ENCODE results near the gene ABLIM2. TPM values are rescaled to one million over a fixed set of nuclear protein-coding genes. Genes with fewer than 3 reads are reported as not detected.

ABLIM2 gene
- polyA plus RNA-seq, 3 donors, result 0.21 TPM; not detected in 2

DNA sequence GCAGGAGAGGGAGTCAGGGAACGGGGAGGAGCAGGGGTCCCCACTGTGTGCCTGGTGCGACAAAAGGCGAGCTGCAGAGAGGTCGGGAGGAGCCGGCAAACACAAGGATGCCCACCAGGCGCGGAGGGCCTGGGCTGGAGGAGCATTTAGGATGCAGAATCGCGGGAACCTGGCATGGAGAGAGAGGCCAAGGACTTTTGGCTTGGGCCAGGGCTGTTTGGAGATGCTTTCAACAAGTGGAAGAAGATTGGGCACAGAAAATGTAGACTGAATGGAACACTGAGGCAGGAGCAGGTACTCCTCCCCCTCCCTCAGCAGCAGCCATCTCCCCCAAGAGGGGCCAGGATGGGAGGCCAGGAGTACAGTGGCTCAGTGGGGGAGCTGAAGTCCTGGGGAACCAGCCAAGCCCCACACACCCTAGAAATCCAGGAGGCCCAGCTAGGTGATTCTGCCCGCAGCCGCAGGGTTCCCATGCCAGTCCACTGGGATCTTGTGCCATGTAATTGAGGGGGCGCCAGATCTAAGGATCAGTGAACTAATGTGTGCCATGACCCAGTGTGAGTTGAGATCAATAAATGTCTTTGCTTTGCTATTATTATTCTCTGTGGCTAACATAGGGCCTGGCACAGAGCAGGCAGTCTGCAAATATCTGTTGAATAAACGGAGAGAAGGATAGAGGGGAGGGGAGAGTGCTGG is 1.1 kb upstream of the ABLIM2 start:
- Histone ChIP-seq H3K4me2 (replicated peaks; ENCODE audit: extremely low read depth, low read length, poor library complexity, severe bottlenecking) (peak overlapping the region; percentile 98), H3K27me3 (ENCODE audit: control insufficient read depth in 2 of 2, insufficient read depth in 2 of 2, low read length in 2 of 2) (peaks cover 18 to 38% of the 10 kb centered on the region in 2 donors), H4K20me1 (ENCODE audit: insufficient read depth, low read length) (no peaks in the 10 kb centered on the region), H3K79me2 (ENCODE audit: insufficient read depth, low read length) (no peaks in the 10 kb centered on the region), H3K9me3 (replicated peaks in 1 of 2; ENCODE audit: control insufficient read depth in 1 of 2, insufficient read depth in 1 of 2, low read length in 2 of 2) (peaks cover 3 to 8% of the 10 kb centered on the region in 2 donors), H3K9ac (ENCODE audit: insufficient read depth, low read length, poor library complexity, severe bottlenecking) (peak overlapping the region; percentile 67), H3K36me3 (replicated peaks in 1 of 2; ENCODE audit: control insufficient read depth in 1 of 2, insufficient read depth in 2 of 2, low read length in 2 of 2) (no peaks in the 10 kb centered on the region), H3K4me3 (replicated peaks in 1 of 3; ENCODE audit: low read depth in 2 of 3, low read length in 3 of 3) (peak overlapping the region; percentile 70 to 96 (median 85)), H2AFZ (ENCODE audit: insufficient read depth, low read depth, low read length, poor library complexity, severe bottlenecking) (peak overlapping the region; percentile 89), H3K27ac (ENCODE audit: low read depth in 1 of 2, low read length in 2 of 2) (peak overlapping the region in 1 of 2 donors; percentile 68), H3K4me1 (ENCODE audit: control insufficient read depth in 1 of 2, insufficient read depth in 2 of 2, low read length in 2 of 2) (peaks cover 18 to 28% of the 10 kb centered on the region in 2 donors)
- Mint-ChIP-seq H3K27me3 (ENCODE audit: low read depth in 3 of 3) (peaks cover 31 to 68% (median 50%) of the 10 kb centered on the region in 3 donors), H3K4me1 (peaks cover 18% of the 10 kb centered on the region), H3K9me3 (peaks cover 0 to 13% (median 3%) of the 10 kb centered on the region in 7 donors), H3K36me3 (peaks cover 0 to 3% of the 10 kb centered on the region in 2 donors), H3K4me3 (peak overlapping the region; percentile 97 to 100), H3K27ac (peak overlapping the region in 2 of 7 donors; percentile 44 to 72)
- intact Hi-C loops (cut with micrococcal nuclease), result loop anchor here (5.0 to 10.0 kb wide), 3 partner anchors 38 to 265 kb away; partner anchors contain the start of gene SH3TC1 (in 1 of the 2)
- TF ChIP-seq, protein P1, sequence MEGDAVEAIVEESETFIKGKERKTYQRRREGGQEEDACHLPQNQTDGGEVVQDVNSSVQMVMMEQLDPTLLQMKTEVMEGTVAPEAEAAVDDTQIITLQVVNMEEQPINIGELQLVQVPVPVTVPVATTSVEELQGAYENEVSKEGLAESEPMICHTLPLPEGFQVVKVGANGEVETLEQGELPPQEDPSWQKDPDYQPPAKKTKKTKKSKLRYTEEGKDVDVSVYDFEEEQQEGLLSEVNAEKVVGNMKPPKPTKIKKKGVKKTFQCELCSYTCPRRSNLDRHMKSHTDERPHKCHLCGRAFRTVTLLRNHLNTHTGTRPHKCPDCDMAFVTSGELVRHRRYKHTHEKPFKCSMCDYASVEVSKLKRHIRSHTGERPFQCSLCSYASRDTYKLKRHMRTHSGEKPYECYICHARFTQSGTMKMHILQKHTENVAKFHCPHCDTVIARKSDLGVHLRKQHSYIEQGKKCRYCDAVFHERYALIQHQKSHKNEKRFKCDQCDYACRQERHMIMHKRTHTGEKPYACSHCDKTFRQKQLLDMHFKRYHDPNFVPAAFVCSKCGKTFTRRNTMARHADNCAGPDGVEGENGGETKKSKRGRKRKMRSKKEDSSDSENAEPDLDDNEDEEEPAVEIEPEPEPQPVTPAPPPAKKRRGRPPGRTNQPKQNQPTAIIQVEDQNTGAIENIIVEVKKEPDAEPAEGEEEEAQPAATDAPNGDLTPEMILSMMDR (IDR thresholded peaks at IDR 0.05), result no peak
- no peak for DNase-seq
- WGBS (ENCODE audit: insufficient coverage), result 46% methylated on average over 11 of the region's 13 CpGs

DNA sequence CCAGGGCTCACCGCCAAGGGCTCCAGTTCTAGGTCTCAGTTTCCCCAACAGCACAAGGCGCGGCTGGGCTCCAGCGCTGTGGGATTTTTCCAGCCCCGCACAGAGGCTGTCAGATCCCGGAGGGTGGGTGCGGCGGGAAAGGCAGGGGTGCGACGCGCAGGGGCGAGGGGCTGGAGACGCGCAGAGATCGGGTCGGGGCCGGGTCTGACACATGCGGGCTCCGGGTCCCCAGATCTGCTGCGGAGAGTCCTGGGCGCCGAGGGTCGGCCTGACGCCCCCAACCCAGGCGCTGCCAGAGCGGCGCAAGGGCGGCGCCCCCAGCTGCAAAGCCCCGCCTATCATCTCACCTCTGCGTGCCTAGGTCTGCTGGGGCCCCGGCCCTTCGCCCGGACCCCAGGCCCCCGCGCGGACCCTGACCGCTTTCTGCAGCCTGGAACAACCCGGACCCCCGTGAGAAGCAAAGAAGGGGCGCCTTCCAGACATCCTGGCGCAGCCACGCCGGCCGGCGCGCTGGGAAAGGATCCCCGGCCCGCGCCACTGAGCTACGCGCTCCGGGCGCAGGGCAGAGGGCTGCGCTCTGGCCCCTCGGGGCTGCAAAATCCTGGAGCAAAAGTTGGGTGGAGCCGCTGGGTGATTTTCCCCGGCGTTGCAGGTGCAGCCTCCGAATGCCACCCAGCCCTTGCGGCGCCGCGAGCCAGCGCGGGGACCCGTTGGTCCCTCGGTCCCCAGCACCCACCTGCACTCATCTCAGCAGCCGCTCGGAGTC is 486 bp downstream of the ABLIM2 start:
- Mint-ChIP-seq H3K36me3 (peaks cover 0 to 3% of the 10 kb centered on the region in 2 donors), H3K4me3 (peak overlapping the region; percentile 69 to 78), H3K4me1 (peaks cover 18% of the 10 kb centered on the region), H3K9me3 (peaks cover 0 to 13% (median 3%) of the 10 kb centered on the region in 7 donors), H3K27me3 (ENCODE audit: low read depth in 3 of 3) (peaks cover 33 to 79% (median 47%) of the 10 kb centered on the region in 3 donors), H3K27ac (no peak overlapping the region)
- H3K27ac ChIP-seq (ENCODE audit: low read depth in 1 of 2, low read length in 2 of 2), result no peak overlapping the region
- DNase-seq, result no peak
- TF ChIP-seq, protein P1 (IDR thresholded peaks at IDR 0.05), result no peak
- peak overlapping the region; percentile 15 for H3K9ac ChIP-seq (ENCODE audit: insufficient read depth, low read length, poor library complexity, severe bottlenecking)
- peaks cover 18 to 39% of the 10 kb centered on the region in 2 donors for H3K27me3 ChIP-seq (ENCODE audit: control insufficient read depth in 2 of 2, insufficient read depth in 2 of 2, low read length in 2 of 2)
- intact Hi-C loops (cut with micrococcal nuclease), result loop anchor here (5.0 to 10.0 kb wide), 3 partner anchors 39 to 267 kb away; partner anchors contain the start of gene SH3TC1 (in 1 of the 2)
- peak overlapping the region; percentile 42 to 96 (median 51) for H3K4me3 ChIP-seq (replicated peaks in 1 of 3; ENCODE audit: low read depth in 2 of 3, low read length in 3 of 3)
- H2AFZ ChIP-seq (ENCODE audit: insufficient read depth, low read depth, low read length, poor library complexity, severe bottlenecking), result peak overlapping the region; percentile 85
- H3K79me2 ChIP-seq (ENCODE audit: insufficient read depth, low read length), result no peaks in the 10 kb centered on the region
- H3K4me1 ChIP-seq (ENCODE audit: control insufficient read depth in 1 of 2, insufficient read depth in 2 of 2, low read length in 2 of 2), result peaks cover 18 to 28% of the 10 kb centered on the region in 2 donors
- 3% methylated on average over 70 of the region's 70 CpGs for WGBS (ENCODE audit: insufficient coverage)
- H3K36me3 ChIP-seq (replicated peaks in 1 of 2; ENCODE audit: control insufficient read depth in 1 of 2, insufficient read depth in 2 of 2, low read length in 2 of 2), result no peaks in the 10 kb centered on the region
- H3K4me2 ChIP-seq (replicated peaks; ENCODE audit: extremely low read depth, low read length, poor library complexity, severe bottlenecking), result peak overlapping the region; percentile 77
- H3K9me3 ChIP-seq (replicated peaks in 1 of 2; ENCODE audit: control insufficient read depth in 1 of 2, insufficient read depth in 1 of 2, low read length in 2 of 2), result peaks cover 3 to 8% of the 10 kb centered on the region in 2 donors
- H4K20me1 ChIP-seq (ENCODE audit: insufficient read depth, low read length), result no peaks in the 10 kb centered on the region
